Left lung (tissue), 10 donors: ENCODE results near the gene FA2H. TPM values are rescaled to one million over a fixed set of nuclear protein-coding genes. Genes with fewer than 3 reads are reported as not detected.

ENCODE experiments used
- ATAC-seq: fragments of 200-7000 bp; cut with Tn5 transposase; one replicate; pipeline ENCODE4 v1.9.1; 2020; ENCODE audit warnings: moderate library complexity
- DNase-seq, 4 donors: peaks; one replicate each; pipeline ENCODE4 v3.0.0-alpha.2; 2013 to 2020
- H3K27ac ChIP-seq, 2 donors: fragments of 200-600 bp; sonication (generic) in 1 of 2; one replicate each; pipeline versions ENCODE4 v1.5.0 to v1.8.0; 2020 to 2021
- H3K27me3 ChIP-seq, 2 donors: fragments of 200-600 bp; sonication (generic) in 1 of 2; one replicate each; pipeline versions ENCODE4 v1.5.0 to v1.8.0; 2020 to 2021
- H3K36me3 ChIP-seq, 2 donors: fragments of 200-600 bp; sonication (generic) in 1 of 2; one replicate each; pipeline versions ENCODE4 v1.5.0 to v1.8.0; 2020 to 2021
- H3K4me1 ChIP-seq, 2 donors: fragments of 200-600 bp; one replicate each; pipeline ENCODE4 v1.8.0; 2021
- H3K4me3 ChIP-seq, 2 donors: fragments of 200-600 bp; sonication (generic) in 1 of 2; one replicate each; pipeline versions ENCODE4 v1.5.0 to v1.8.0; 2020 to 2021; ENCODE audit warnings: mild to moderate bottlenecking in 1 of 2
- H3K9me3 ChIP-seq, 2 donors: fragments of 200-600 bp; sonication (generic) in 1 of 2; one replicate each; pipeline versions ENCODE4 v1.5.0 to v1.8.0; 2020 to 2021
- CTCF ChIP-seq, 2 donors: fragments of 200-600 bp; sonication (generic) in 1 of 2; IDR thresholded peaks; one replicate each; pipeline versions ENCODE4 v1.5.0 to v1.8.0; 2021; ENCODE audit warnings: antibody characterized with exemption in 2 of 2
- intact Hi-C, 2 donors: fragments of 100-400 bp; cut with DNase I; formaldehyde crosslinking; loops; one replicate each; pipeline versions ENCODE4 v1.11.2 to v1.14.2; 2022
- polyA plus RNA-seq, 6 donors: library from polyadenylated mRNA; unstranded; fragments of 120-200 nt; gene quantifications; one replicate each; pipeline ENCODE4 v1.2.1, GENCODE V29; 2013; ENCODE audit not compliant: insufficient read length in 6 of 6
- total RNA-seq, 2 donors: library from RNA; stranded (reverse); fragmentation: NEBNext Ultra II Directional; extraction: Animal tissue kit (Norgen Biotek cat#: 25700); gene quantifications; one replicate each; pipeline ENCODE4 v1.2.1, GENCODE V29; 2021
- donor health status: DM: no; HTN: yes; CAD: no.
- donor health status: DM: no; HTN: no; CAD: no.

Gene FA2H
- total and polyA plus RNA-seq, 8 donors: 3.3 to 7.3 (median 5.6) TPM

GRCh38 chr16:74700116-74700437 lies 74.5 kb downstream of the FA2H start:
- peak; percentile 50 for ATAC-seq
- Histone ChIP-seq H3K36me3 (peaks cover 0 to 16% of the 10 kb centered on the region in 2 donors), H3K4me1 (peaks cover 10 to 72% of the 10 kb centered on the region in 2 donors), H3K9me3 (no peaks in the 10 kb centered on the region), H3K27me3 (no peaks in the 10 kb centered on the region), H3K27ac (peak overlapping the region; percentile 86 to 95), H3K4me3 (peak overlapping the region; percentile 61 to 72)
- no peak for TF ChIP-seq CTCF (IDR thresholded peaks at IDR 0.05)
- DNase-seq: peak in 1 of 4 donors; percentile 59
- intact Hi-C loops: no loop called here

GRCh38 chr16:74699666-74700065 lies 75.0 kb downstream of the FA2H start:
- Histone ChIP-seq H3K36me3 (peaks cover 0 to 20% of the 10 kb centered on the region in 2 donors), H3K4me3 (peak overlapping the region; percentile 61 to 72), H3K27ac (peak overlapping the region; percentile 86 to 95), H3K27me3 (no peaks in the 10 kb centered on the region), H3K9me3 (no peaks in the 10 kb centered on the region), H3K4me1 (peaks cover 10 to 76% of the 10 kb centered on the region in 2 donors)
- TF ChIP-seq CTCF (IDR thresholded peaks at IDR 0.05): no peak
- ATAC-seq (no peak), DNase-seq (no peak)
- intact Hi-C loops: no loop called here

- no peak for TF ChIP-seq CTCF (IDR thresholded peaks at IDR 0.05)
- DNase-seq (no peak), ATAC-seq (no peak)
- H3K9me3 ChIP-seq: no peaks in the 10 kb centered on the region
- H3K4me3 ChIP-seq: peak overlapping the region in 1 of 2 donors; percentile 72
- peak overlapping the region in 1 of 2 donors; percentile 95 for H3K27ac ChIP-seq
- intact Hi-C loops: no loop called here
- peaks cover 0 to 33% of the 10 kb centered on the region in 2 donors for H3K36me3 ChIP-seq
- H3K4me1 ChIP-seq: peaks cover 10 to 75% of the 10 kb centered on the region in 2 donors
- H3K27me3 ChIP-seq: no peaks in the 10 kb centered on the region
Observed at GRCh38 chr16:74698222-74698621, 76.4 kb downstream of the FA2H start.

- peak; percentile 75 to 87 (median 86) for DNase-seq
- peaks cover 0 to 58% of the 10 kb centered on the region in 2 donors for H3K36me3 ChIP-seq
- ATAC-seq: peak; percentile 90
- no peaks in the 10 kb centered on the region for H3K27me3 ChIP-seq
- no peak for TF ChIP-seq CTCF (IDR thresholded peaks at IDR 0.05)
- H3K4me3 ChIP-seq: peak overlapping the region; percentile 21 to 32
- peaks cover 6 to 55% of the 10 kb centered on the region in 2 donors for H3K4me1 ChIP-seq
- peak overlapping the region; percentile 36 to 48 for H3K27ac ChIP-seq
- no peaks in the 10 kb centered on the region for H3K9me3 ChIP-seq
- intact Hi-C loops: no loop called here
Observed at GRCh38 chr16:74695450-74696422, 78.9 kb downstream of the FA2H start.

- Histone ChIP-seq H3K27ac (no peak overlapping the region), H3K27me3 (no peaks in the 10 kb centered on the region), H3K36me3 (peaks cover 0 to 95% of the 10 kb centered on the region in 2 donors), H3K4me3 (no peak overlapping the region), H3K9me3 (no peaks in the 10 kb centered on the region), H3K4me1 (peaks cover 5 to 18% of the 10 kb centered on the region in 2 donors)
- TF ChIP-seq CTCF (IDR thresholded peaks at IDR 0.05): no peak
- no peak for DNase-seq
- intact Hi-C loops: no loop called here
- no peak for ATAC-seq
Observed at GRCh38 chr16:74691093-74691855, 83.3 kb downstream of the FA2H start.
